Measurements from ENCODE around the gene TRAPPC3L. TPM values are rescaled to one million over a fixed set of nuclear protein-coding genes. Genes with fewer than 3 reads are reported as not detected.
A peak's percentile ranks its signal among the peaks of the same experiment; 100 is the strongest.

TRAPPC3L gene
- polyA plus RNA-seq (2011; rRNA removed) (0.04 and 0.17 TPM in 2 replicates), polyA minus RNA-seq (2011; rRNA and poly(A)+ RNA removed) (not detected in 2 replicates)

- no peaks in the 10 kb centered on the region for H3K27me3 ChIP-seq (ENCODE audit: control insufficient read depth, insufficient read depth, low read length)
- POLR2A ChIA-PET: no interaction called here
- no peak for DNase-seq (ENCODE audit: low read depth)
- CTCF ChIA-PET: interaction anchor here (1.1 to 1.7 kb wide), 3 partner anchors 9 to 16 kb away, joined by 4 to 6 read pairs (median 4); no protein-coding TSS in a partner anchor
- no peaks in the 10 kb centered on the region for H3K36me3 ChIP-seq (ENCODE audit: control insufficient read depth, insufficient read depth, low read length)
- H3K4me3 ChIP-seq (ENCODE audit: low read depth, low read length): no peak within 1 kb of the TSS
- no peak for TF ChIP-seq CTCF (IDR thresholded peaks at IDR 0.05; ENCODE audit: insufficient read depth, low read depth, low read length)
These were observed at the start of gene TRAPPC3L for GRCh38 chr6:116545651-116546050. TSS of gene TRAPPC3L (minus strand) at chr6:116545684. CDS start at chr6:116545514, 170 bp downstream.

GRCh38 chr6:116595247-116595646 is 49.8 kb upstream of the TRAPPC3L start:
- TF ChIP-seq CTCF (IDR thresholded peaks at IDR 0.05; ENCODE audit: insufficient read depth, low read depth, low read length): no peak
- no peaks in the 10 kb centered on the region for H3K27me3 ChIP-seq (ENCODE audit: control insufficient read depth, insufficient read depth, low read length)
- ChIA-PET POLR2A (no interaction called here), CTCF (no interaction called here)
- peaks cover 3% of the 10 kb centered on the region for H3K36me3 ChIP-seq (ENCODE audit: control insufficient read depth, insufficient read depth, low read length)
- DNase-seq (ENCODE audit: low read depth): no peak
- no peak overlapping the region for H3K4me3 ChIP-seq (ENCODE audit: low read depth, low read length)

GRCh38 chr6:116586738-116587137 is 41.3 kb upstream of the TRAPPC3L start:
- no peak for TF ChIP-seq CTCF (IDR thresholded peaks at IDR 0.05; ENCODE audit: insufficient read depth, low read depth, low read length)
- peaks cover 3% of the 10 kb centered on the region for H3K36me3 ChIP-seq (ENCODE audit: control insufficient read depth, insufficient read depth, low read length)
- ChIA-PET POLR2A (no interaction called here), CTCF (interaction anchor here (0.9 kb wide), 1 partner anchor 318 kb away, joined by 4 read pairs; no protein-coding TSS in a partner anchor)
- H3K27me3 ChIP-seq (ENCODE audit: control insufficient read depth, insufficient read depth, low read length): no peaks in the 10 kb centered on the region
- H3K4me3 ChIP-seq (ENCODE audit: low read depth, low read length): no peak overlapping the region
- no peak for DNase-seq (ENCODE audit: low read depth)

- TF ChIP-seq CTCF (IDR thresholded peaks at IDR 0.05; ENCODE audit: insufficient read depth, low read depth, low read length): no peak
- H3K27me3 ChIP-seq (ENCODE audit: control insufficient read depth, insufficient read depth, low read length): no peaks in the 10 kb centered on the region
- ChIA-PET POLR2A (no interaction called here), CTCF (no interaction called here)
- no peak for DNase-seq (ENCODE audit: low read depth)
- H3K4me3 ChIP-seq (ENCODE audit: low read depth, low read length): no peak overlapping the region
- no peaks in the 10 kb centered on the region; the same call in none of the 2 replicates for H3K36me3 ChIP-seq (ENCODE audit: control insufficient read depth, insufficient read depth, low read length)
These were observed 40.8 kb upstream of the TRAPPC3L start for GRCh38 chr6:116586276-116586675.

- peak; percentile 53 for DNase-seq (ENCODE audit: low read depth)
- POLR2A ChIA-PET: no interaction called here
- CTCF ChIA-PET: interaction anchor here (1.5 to 2.2 kb wide), 3 partner anchors 9 to 47 kb away, joined by 3 to 7 read pairs (median 4); partner anchors contain the start of gene RWDD1
- no peaks in the 10 kb centered on the region for H3K27me3 ChIP-seq (ENCODE audit: control insufficient read depth, insufficient read depth, low read length)
- no peak for TF ChIP-seq CTCF (IDR thresholded peaks at IDR 0.05; ENCODE audit: insufficient read depth, low read depth, low read length)
- H3K4me3 ChIP-seq (ENCODE audit: low read depth, low read length): no peak overlapping the region
- H3K36me3 ChIP-seq (ENCODE audit: control insufficient read depth, insufficient read depth, low read length): no peaks in the 10 kb centered on the region; the same call in 1 of the 2 replicates
These were observed 34.7 kb upstream of the TRAPPC3L start for GRCh38 chr6:116580198-116580597.

Measured in BJ (cell line).